SK-N-SH (cell line): Measurements from ENCODE around the gene ANO6. TPM values are rescaled to one million over a fixed set of nuclear protein-coding genes. Genes with fewer than 3 reads are reported as not detected.

Experiments
- CTCF ChIA-PET: fragments of 300-600, 350-600 bp; formaldehyde crosslinking; extraction: SDS; loops from one replicate; lab custom pipeline; 2021; lab: Yijun Ruan, JAX
- POLR2A ChIA-PET: fragments of 350-600 bp; sonication (Branson Sonifier 250); formaldehyde crosslinking; extraction: SDS; loops from one replicate; lab custom pipeline; 2020; ENCODE audit warnings: antibody characterized with exemption, inconsistent platforms; lab: Yijun Ruan, JAX
- DNase-seq: peaks from one replicate; pipeline ENCODE4 v3.0.0; 2012
- H2AFZ ChIP-seq: fragments of 200-600 bp; sonication (generic); 2 replicates; pipeline ENCODE4 v1.8.1; 2016; ENCODE audit warnings: antibody characterized with exemption, mild to moderate bottlenecking, low read depth
- H3F3A ChIP-seq: fragments of 200-600 bp; sonication (generic); replicated peaks from 2 replicates; pipeline ENCODE3; 2016; ENCODE audit warnings: antibody characterized with exemption, mild to moderate bottlenecking; ENCODE audit not compliant: insufficient read depth
- H3K27ac ChIP-seq, 2 experiments: fragments of 200-500 bp in 1 of 2; fragments of 200-600 bp in 1 of 2; sonication (Bioruptor generic) in 1 of 2; sonication (generic), shearing (Covaris generic) in 1 of 2; 2 replicates each; pipeline versions ENCODE4 v1.5.1 to v1.6.1; 2014 to 2016; ENCODE audit warnings: low read depth in 2 of 2, inconsistent platforms in 1 of 2, low read length in 1 of 2, mild to moderate bottlenecking in 1 of 2, mixed read lengths in 1 of 2
- H3K27me3 ChIP-seq: fragments of 200-600 bp; sonication (generic), shearing (Covaris generic); 2 replicates; pipeline ENCODE4 v1.6.1; 2016; ENCODE audit warnings: mixed run types; ENCODE audit not compliant: insufficient read depth
- H3K36me3 ChIP-seq, 2 experiments: fragments of 200-500 bp in 1 of 2; fragments of 200-600 bp in 1 of 2; sonication (Bioruptor generic) in 1 of 2; sonication (generic) in 1 of 2; replicated peaks in 1 of 2; 2 replicates each; pipeline versions ENCODE3 to v1.5.1; 2014 to 2016; ENCODE audit warnings: low read length in 1 of 2, mild to moderate bottlenecking in 1 of 2; ENCODE audit not compliant: insufficient read depth in 2 of 2, control insufficient read depth in 1 of 2
- H3K4me1 ChIP-seq, 2 experiments: fragments of 200-500 bp in 1 of 2; fragments of 200-600 bp in 1 of 2; sonication (Bioruptor generic) in 1 of 2; sonication (generic), shearing (Covaris generic) in 1 of 2; 2 replicates each; pipeline versions ENCODE4 v1.5.1 to v1.6.1; 2014 to 2016; ENCODE audit warnings: low read depth in 1 of 2, low read length in 1 of 2, mixed run types in 1 of 2; ENCODE audit not compliant: insufficient read depth in 2 of 2, control insufficient read depth in 1 of 2
- H3K4me2 ChIP-seq: fragments of 200-600 bp; sonication (generic), shearing (Covaris generic); 2 replicates; pipeline ENCODE4 v1.6.1; 2017; ENCODE audit warnings: mixed run types
- H3K4me3 ChIP-seq, 2 experiments: fragments of 200-500 bp in 1 of 2; fragments of 200-600 bp in 1 of 2; sonication (Bioruptor generic) in 1 of 2; sonication (generic), shearing (Covaris generic) in 1 of 2; 2 replicates each; pipeline versions ENCODE4 v1.5.1 to v1.8.1; 2014 to 2016; ENCODE audit warnings: low read depth in 2 of 2, inconsistent platforms in 1 of 2, low read length in 1 of 2, mild to moderate bottlenecking in 1 of 2, mixed read lengths in 1 of 2, moderate library complexity in 1 of 2
- H3K79me2 ChIP-seq: fragments of 200-600 bp; sonication (generic); 2 replicates; pipeline ENCODE4 v1.8.1; 2017; ENCODE audit warnings: mild to moderate bottlenecking; ENCODE audit not compliant: insufficient read depth
- H3K9ac ChIP-seq: fragments of 200-600 bp; sonication (generic); 2 replicates; pipeline ENCODE4 v1.6.1; 2017; ENCODE audit warnings: mixed run types
- H3K9me2 ChIP-seq: fragments of 200-600 bp; sonication (generic); 2 replicates; pipeline ENCODE4 v1.6.1; 2017; ENCODE audit warnings: mixed run types
- H3K9me3 ChIP-seq: fragments of 200-600 bp; sonication (generic); 2 replicates; pipeline ENCODE4 v1.6.1; 2017; ENCODE audit warnings: mixed run types, mild to moderate bottlenecking, moderate library complexity
- H4K20me1 ChIP-seq: fragments of 200-600 bp; sonication (generic); 2 replicates; pipeline ENCODE4 v1.6.1; 2017; ENCODE audit warnings: mild to moderate bottlenecking, mixed run types; ENCODE audit not compliant: insufficient read depth
- EP300 ChIP-seq, 2 experiments: IDR thresholded peaks; 2 replicates each; pipeline versions ENCODE4 v1.4.0 to v1.6.1; 2012; ENCODE audit warnings: borderline replicate concordance in 1 of 2, low read depth in 1 of 2, low read length in 1 of 2
- FOXJ3 ChIP-seq: sonication (generic); formaldehyde crosslinking; IDR thresholded peaks from 2 replicates; pipeline ENCODE4 v1.5.1; 2020; ENCODE audit warnings: mild to moderate bottlenecking, missing genetic modification reagents
- FOXM1 ChIP-seq: IDR thresholded peaks from 2 replicates; pipeline ENCODE4 v1.4.0; 2012; ENCODE audit warnings: low read depth, mild to moderate bottlenecking
- GATA2 ChIP-seq: sonication (generic); formaldehyde crosslinking; IDR thresholded peaks from 2 replicates; pipeline ENCODE4 v1.5.0; 2020; ENCODE audit warnings: mild to moderate bottlenecking, missing genetic modification reagents
- JUND ChIP-seq: IDR thresholded peaks from 2 replicates; pipeline ENCODE4 v1.4.0; 2012
- MXI1 ChIP-seq: IDR thresholded peaks from 2 replicates; pipeline ENCODE4 v1.6.1; 2012; ENCODE audit warnings: mild to moderate bottlenecking, low read depth, low read length, improper control_type of control experiment
- NFIC ChIP-seq: IDR thresholded peaks from 2 replicates; pipeline ENCODE4 v1.4.0; 2012; ENCODE audit warnings: borderline replicate concordance
- RAD21 ChIP-seq: IDR thresholded peaks from 2 replicates; pipeline ENCODE4 v1.6.1; 2012; ENCODE audit warnings: mild to moderate bottlenecking, low read length
- RCOR1 ChIP-seq: fragments of 150-350 bp; IDR thresholded peaks from 2 replicates; pipeline ENCODE4 v1.6.1; 2017; ENCODE audit warnings: antibody characterized with exemption, low read length
- RFX5 ChIP-seq: IDR thresholded peaks from 2 replicates; pipeline ENCODE4 v1.6.1; 2012; ENCODE audit warnings: mild to moderate bottlenecking, improper control_type of control experiment, low read length
- SIN3A ChIP-seq: IDR thresholded peaks from 2 replicates; pipeline ENCODE4 v1.6.1; 2012; ENCODE audit warnings: low read depth, mild to moderate bottlenecking, low read length, moderate library complexity, borderline replicate concordance
- TAF1 ChIP-seq: IDR thresholded peaks from 2 replicates; pipeline ENCODE4 v1.6.1; 2012; ENCODE audit warnings: low read depth, mild to moderate bottlenecking, low read length, moderate library complexity, borderline replicate concordance
- TEAD4 ChIP-seq: IDR thresholded peaks from 2 replicates; pipeline ENCODE4 v1.4.0; 2012; ENCODE audit warnings: mild to moderate bottlenecking, borderline replicate concordance; ENCODE audit not compliant: insufficient read depth
- WGBS: methylation state at CpG from one replicate; pipeline ENCODE4 v1.1.6; 2017; ENCODE audit warnings: low lambda C conversion rate; 5-methylcytosine and 5-hydroxymethylcytosine counted together
- polyA plus RNA-seq, 3 experiments: library from polyadenylated mRNA; depleted of rRNA; stranded (reverse); fragments of >200 nt; gene quantifications; 2 replicates each; pipeline ENCODE4 v1.2.3, GENCODE V29; 2012
- TF ChIP-seq, protein P1 (sequence below): IDR thresholded peaks from 2 replicates; pipeline ENCODE4 v1.4.0; 2012; ENCODE audit warnings: low read depth, borderline replicate concordance
- TF ChIP-seq, protein P2 (sequence below): IDR thresholded peaks from 2 replicates; pipeline ENCODE4 v1.4.0; 2012; ENCODE audit warnings: low read depth, borderline replicate concordance
- TF ChIP-seq, protein P3 (sequence below): fragments of 150-350 bp; IDR thresholded peaks from 2 replicates; pipeline ENCODE4 v1.6.1; 2017; ENCODE audit warnings: antibody characterized with exemption, low read length, low read depth, borderline replicate concordance

Gene ANO6
- polyA plus RNA-seq, 1 of the 3 experiments (the other 2 are of a cell fraction) = 20.1 TPM

DNA sequence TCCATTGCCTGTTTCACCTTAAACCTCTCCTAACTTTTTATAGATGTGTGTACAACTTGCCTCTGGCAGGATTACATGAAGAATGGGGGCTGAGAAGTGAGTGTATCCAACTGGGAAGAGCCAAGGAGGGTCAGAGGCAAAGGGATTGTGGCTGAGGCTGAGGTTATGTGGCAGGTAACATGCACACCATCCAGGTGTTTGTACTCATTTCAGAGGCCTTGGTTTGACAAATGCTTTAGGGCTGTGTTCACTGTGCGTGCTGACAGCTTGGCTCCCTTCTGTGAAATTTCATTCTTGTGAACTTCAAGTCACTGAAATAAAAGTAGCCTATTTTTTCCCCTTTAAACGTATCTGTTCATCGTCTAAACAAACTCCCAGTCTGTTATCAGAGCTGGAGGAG is 47.7 kb downstream of the ANO6 start:
- Histone ChIP-seq H3K79me2 (peaks cover 80% of the 10 kb centered on the region), H3F3A (peaks cover 25% of the 10 kb centered on the region), H3K27ac (no peak overlapping the region), H3K4me3 (no peak overlapping the region), H3K9me3 (no peaks in the 10 kb centered on the region), H3K36me3 (peaks cover 0 to 11% of the 10 kb centered on the region in 2 experiments), H3K27me3 (no peaks in the 10 kb centered on the region), H3K4me1 (peaks cover 10 to 19% of the 10 kb centered on the region in 2 experiments; a peak in 3 of 4 replicates), H3K9ac (no peak overlapping the region), H3K4me2 (no peak overlapping the region), H4K20me1 (no peaks in the 10 kb centered on the region), H2AFZ (no peak overlapping the region), H3K9me2 (no peaks in the 10 kb centered on the region)
- TF ChIP-seq FOXJ3 (no peak), RCOR1 (no peak), EP300 (IDR thresholded peaks at IDR 0.05; ENCODE audit: borderline replicate concordance in 1 of 2, low read depth in 1 of 2, low read length in 1 of 2) (no peak), RFX5 (no peak), SIN3A (no peak)
- TF ChIP-seq, protein P1, sequence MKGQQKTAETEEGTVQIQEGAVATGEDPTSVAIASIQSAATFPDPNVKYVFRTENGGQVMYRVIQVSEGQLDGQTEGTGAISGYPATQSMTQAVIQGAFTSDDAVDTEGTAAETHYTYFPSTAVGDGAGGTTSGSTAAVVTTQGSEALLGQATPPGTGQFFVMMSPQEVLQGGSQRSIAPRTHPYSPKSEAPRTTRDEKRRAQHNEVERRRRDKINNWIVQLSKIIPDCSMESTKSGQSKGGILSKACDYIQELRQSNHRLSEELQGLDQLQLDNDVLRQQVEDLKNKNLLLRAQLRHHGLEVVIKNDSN = no peak
- TF ChIP-seq, protein P2, sequence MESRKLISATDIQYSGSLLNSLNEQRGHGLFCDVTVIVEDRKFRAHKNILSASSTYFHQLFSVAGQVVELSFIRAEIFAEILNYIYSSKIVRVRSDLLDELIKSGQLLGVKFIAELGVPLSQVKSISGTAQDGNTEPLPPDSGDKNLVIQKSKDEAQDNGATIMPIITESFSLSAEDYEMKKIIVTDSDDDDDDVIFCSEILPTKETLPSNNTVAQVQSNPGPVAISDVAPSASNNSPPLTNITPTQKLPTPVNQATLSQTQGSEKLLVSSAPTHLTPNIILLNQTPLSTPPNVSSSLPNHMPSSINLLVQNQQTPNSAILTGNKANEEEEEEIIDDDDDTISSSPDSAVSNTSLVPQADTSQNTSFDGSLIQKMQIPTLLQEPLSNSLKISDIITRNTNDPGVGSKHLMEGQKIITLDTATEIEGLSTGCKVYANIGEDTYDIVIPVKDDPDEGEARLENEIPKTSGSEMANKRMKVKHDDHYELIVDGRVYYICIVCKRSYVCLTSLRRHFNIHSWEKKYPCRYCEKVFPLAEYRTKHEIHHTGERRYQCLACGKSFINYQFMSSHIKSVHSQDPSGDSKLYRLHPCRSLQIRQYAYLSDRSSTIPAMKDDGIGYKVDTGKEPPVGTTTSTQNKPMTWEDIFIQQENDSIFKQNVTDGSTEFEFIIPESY = no peak
- 91% methylated on average over 3 of the region's 3 CpGs for WGBS
- POLR2A ChIA-PET = no interaction called here
- CTCF ChIA-PET = interaction anchor here (1.2 kb wide), 1 partner anchor 280 kb away, joined by 3 read pairs; no protein-coding TSS in a partner anchor
- no peak for DNase-seq

DNA sequence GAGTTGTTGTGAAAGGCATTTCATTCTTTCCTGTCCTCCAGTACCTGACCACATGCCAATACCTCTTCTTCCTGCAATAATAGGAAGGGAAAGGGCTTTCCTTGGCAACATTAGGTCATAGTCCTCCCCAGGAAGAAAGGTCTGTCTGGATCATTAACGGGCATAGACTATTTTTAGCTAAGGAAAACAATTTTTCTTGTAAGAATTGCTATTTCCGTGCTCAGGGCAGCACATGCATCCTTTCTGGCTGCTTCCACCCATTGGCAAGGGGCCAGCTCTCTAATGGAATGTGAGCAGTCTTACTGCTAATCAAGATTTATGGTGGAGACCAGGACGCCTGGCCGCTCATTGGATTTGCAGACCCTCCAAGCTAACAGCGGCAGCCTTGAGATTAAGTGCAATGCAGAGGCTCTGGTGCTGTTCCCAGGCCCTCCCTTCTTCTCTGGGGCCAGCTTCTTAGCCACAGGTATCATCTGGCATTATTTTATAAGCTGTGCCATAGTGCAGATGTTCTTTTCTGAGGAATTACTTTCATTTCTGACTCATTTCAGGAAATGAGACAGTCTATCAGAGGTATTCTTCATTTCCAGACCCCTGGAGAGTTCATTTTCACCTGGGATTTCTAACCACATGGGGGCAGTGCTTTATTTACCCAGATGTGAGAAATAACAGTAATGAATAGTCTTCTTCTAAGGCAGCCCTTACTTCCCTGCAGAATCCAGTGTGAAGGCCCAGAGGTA is 52.9 kb downstream of the ANO6 start:
- no peaks in the 10 kb centered on the region for H3K9me2 ChIP-seq
- H3K4me2 ChIP-seq = peak overlapping the region; percentile 74
- peaks cover 80% of the 10 kb centered on the region for H3K79me2 ChIP-seq
- H3K4me3 ChIP-seq = peak overlapping the region; percentile 19 to 31; a peak in 2 of 4 replicates
- H3K9me3 ChIP-seq = no peaks in the 10 kb centered on the region
- CTCF ChIA-PET = interaction anchor here (0.6 to 4.0 kb wide), 31 partner anchors 8 to 1264 kb away, joined by 3 to 35 read pairs (median 3); partner anchors contain the start of gene ANO6
- POLR2A ChIA-PET = interaction anchor here (1.1 kb wide), 1 partner anchor 43 kb away, joined by 3 read pairs; no protein-coding TSS in a partner anchor
- H3K36me3 ChIP-seq = peaks cover 0 to 15% of the 10 kb centered on the region in 2 experiments
- WGBS = 10% methylated on average over 3 of the region's 5 CpGs
- H4K20me1 ChIP-seq = no peaks in the 10 kb centered on the region
- DNase-seq = peak; percentile 58
- H3K27me3 ChIP-seq = no peaks in the 10 kb centered on the region
- no peak overlapping the region for H2AFZ ChIP-seq
- H3K4me1 ChIP-seq = peaks cover 19 to 26% of the 10 kb centered on the region in 2 experiments
- peak overlapping the region; percentile 63; the same call in 1 of the 2 replicates for H3K9ac ChIP-seq
- peaks cover 31% of the 10 kb centered on the region for H3F3A ChIP-seq
- peak overlapping the region; percentile 87 to 93 for H3K27ac ChIP-seq
- TF ChIP-seq MXI1 (no peak; the same call in 1 of the 2 replicates), GATA2 (CRISPR knock-in tag) (peak; percentile 17; the same call in 1 of the 2 replicates), RAD21 (peak; percentile 77), FOXM1 (no peak; the same call in 1 of the 2 replicates), TEAD4 (peak; percentile 81), TAF1 (0 out of 2 replicates have a peak, but pooled peaks have one; percentile 44), RCOR1 (peak; percentile 95; the same call in 1 of the 2 replicates), NFIC (peak; percentile 97), JUND (peak; percentile 71), SIN3A (peak; percentile 76; the same call in 1 of the 2 replicates)
- TF ChIP-seq, protein P3, sequence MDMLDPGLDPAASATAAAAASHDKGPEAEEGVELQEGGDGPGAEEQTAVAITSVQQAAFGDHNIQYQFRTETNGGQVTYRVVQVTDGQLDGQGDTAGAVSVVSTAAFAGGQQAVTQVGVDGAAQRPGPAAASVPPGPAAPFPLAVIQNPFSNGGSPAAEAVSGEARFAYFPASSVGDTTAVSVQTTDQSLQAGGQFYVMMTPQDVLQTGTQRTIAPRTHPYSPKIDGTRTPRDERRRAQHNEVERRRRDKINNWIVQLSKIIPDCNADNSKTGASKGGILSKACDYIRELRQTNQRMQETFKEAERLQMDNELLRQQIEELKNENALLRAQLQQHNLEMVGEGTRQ = no peak
- TF ChIP-seq, protein P2 = peak; percentile 66; the same call in 1 of the 2 replicates
